SK-MEL-5 (cell line): Measurements from ENCODE around the gene ATE1. TPM values are rescaled to one million over a fixed set of nuclear protein-coding genes. Genes with fewer than 3 reads are reported as not detected.

Experiments
- DNase-seq: peaks from one replicate; pipeline ENCODE4 v3.0.0-alpha.2; 2016; ENCODE audit warnings: low read depth, low spot score
- in situ Hi-C: cut with HindIII; loops from 2 replicates; pipeline ENCODE4 v1.10.0; 2016; ENCODE audit warnings: low sequenced_read_pairs, high pct_unique_total_duplicates, low pct_unique_long_range_greater_than_20kb
- total RNA-seq: library from RNA; depleted of rRNA; stranded (reverse); fragments of >200 nt; shearing (Covaris generic); gene quantifications from 2 replicates; pipeline ENCODE4 v1.2.3, GENCODE V29; 2014

The ATE1 gene
- total RNA-seq, 1 experiment from 2014 or later = 34.3 TPM

- in situ Hi-C loops = no loop called here
- DNase-seq = no peak
Measured at GRCh38 chr10:121818599-121818998, 109.2 kb downstream of the ATE1 start.

- in situ Hi-C loops = no loop called here
Measured at GRCh38 chr10:121816197-121816596, 111.6 kb downstream of the ATE1 start.

GRCh38 chr10:121813857-121814256 is 114.0 kb downstream of the ATE1 start:
- in situ Hi-C loops = no loop called here
- DNase-seq = no peak

More at GRCh38 chr10:121816197-121816596, 111.6 kb downstream of the ATE1 start:
- no peak for DNase-seq

GRCh38 chr10:121813211-121813815 is 114.5 kb downstream of the ATE1 start:
- in situ Hi-C loops = no loop called here
- no peak for DNase-seq

GRCh38 chr10:121812031-121812430 is 115.8 kb downstream of the ATE1 start:
- no peak for DNase-seq
- in situ Hi-C loops = no loop called here

- in situ Hi-C loops = no loop called here
- no peak for DNase-seq
Measured at GRCh38 chr10:121811386-121811785, 116.4 kb downstream of the ATE1 start.

GRCh38 chr10:121808835-121809234 is 119.0 kb downstream of the ATE1 start:
- no peak for DNase-seq
- in situ Hi-C loops = no loop called here

- in situ Hi-C loops = no loop called here
- DNase-seq = no peak
Measured at GRCh38 chr10:121804460-121804859, 123.4 kb downstream of the ATE1 start.

- DNase-seq = no peak
- in situ Hi-C loops = no loop called here
Measured at GRCh38 chr10:121803611-121804010, 124.2 kb downstream of the ATE1 start.

- no peak for DNase-seq
- in situ Hi-C loops = no loop called here
Measured at GRCh38 chr10:121800831-121801230, 127.0 kb downstream of the ATE1 start.

GRCh38 chr10:121800146-121800545 is 127.7 kb downstream of the ATE1 start:
- in situ Hi-C loops = no loop called here
- DNase-seq = no peak

GRCh38 chr10:121797490-121797889 is 130.3 kb downstream of the ATE1 start:
- DNase-seq = no peak
- in situ Hi-C loops = no loop called here

GRCh38 chr10:121796342-121796741 is 131.5 kb downstream of the ATE1 start:
- no peak for DNase-seq
- in situ Hi-C loops = no loop called here

- no peak for DNase-seq
- in situ Hi-C loops = no loop called here
Measured at GRCh38 chr10:121792198-121792597, 135.6 kb downstream of the ATE1 start.

- in situ Hi-C loops = no loop called here
- DNase-seq = no peak
Measured at GRCh38 chr10:121791761-121792160, 136.1 kb downstream of the ATE1 start.

GRCh38 chr10:121788717-121789116 is 139.1 kb downstream of the ATE1 start:
- DNase-seq = no peak

GRCh38 chr10:121788115-121788514 is 139.7 kb downstream of the ATE1 start:
- in situ Hi-C loops = no loop called here

More at GRCh38 chr10:121788717-121789116, 139.1 kb downstream of the ATE1 start:
- in situ Hi-C loops = no loop called here

GRCh38 chr10:121787169-121787568 is 140.7 kb downstream of the ATE1 start:
- no peak for DNase-seq
- in situ Hi-C loops = no loop called here

More at GRCh38 chr10:121788115-121788514, 139.7 kb downstream of the ATE1 start:
- DNase-seq = no peak

- in situ Hi-C loops = no loop called here
Measured at GRCh38 chr10:121783782-121784372, 144.0 kb downstream of the ATE1 start.

More at GRCh38 chr10:121783782-121784372, 144.0 kb downstream of the ATE1 start:
- no peak for DNase-seq
